Measurements from ENCODE around the gene GPATCH1.

DNA sequence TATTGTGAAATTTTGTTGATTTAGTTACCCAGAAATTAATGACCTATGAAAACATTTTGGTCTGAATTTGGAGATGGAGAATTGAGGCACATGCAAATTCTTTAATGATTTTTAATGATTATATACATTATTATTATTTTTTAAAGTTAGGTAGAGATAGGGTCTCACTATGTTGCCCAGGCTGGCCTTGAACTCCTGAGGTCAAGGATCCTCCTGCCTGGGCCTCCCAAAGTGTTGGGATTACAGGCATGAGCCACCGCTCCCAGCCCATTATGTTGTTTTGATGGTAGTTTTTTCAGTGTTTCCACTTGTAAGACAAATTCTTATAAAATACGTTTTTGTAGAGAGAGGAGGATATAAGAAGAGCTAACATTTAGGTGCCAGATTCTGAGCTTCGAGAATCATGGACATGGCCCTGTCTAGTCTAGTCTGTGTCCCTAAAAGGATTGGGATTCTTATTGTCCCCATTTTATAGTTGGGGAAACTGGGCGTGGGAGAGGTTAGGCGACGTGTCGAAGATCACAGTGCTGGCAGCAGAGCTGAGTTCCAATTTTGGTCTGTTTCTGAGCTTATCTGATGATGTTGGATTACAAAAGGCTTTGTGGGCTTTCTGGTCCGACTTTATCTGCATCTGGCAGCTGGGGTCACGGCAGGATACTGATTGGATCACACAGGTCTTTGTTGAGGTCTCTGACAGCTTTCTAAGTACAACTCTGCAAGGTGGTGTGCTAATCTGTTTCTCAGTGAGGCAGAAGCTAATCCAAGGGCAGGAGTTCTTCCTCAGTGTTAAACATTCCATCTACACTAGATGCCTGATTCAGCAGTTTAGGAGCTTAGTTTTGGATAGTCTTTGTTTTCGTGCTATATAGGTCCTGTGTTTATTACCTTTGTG is 43.5 kb downstream of the GPATCH1 start:
- TF ChIP-seq POLR2A (IDR thresholded peaks at IDR 0.05; ENCODE audit: low read depth, low read length) (no peak), JUND (IDR thresholded peaks at IDR 0.05; ENCODE audit: low read depth, low read length) (no peak), EP300 (IDR thresholded peaks at IDR 0.05; ENCODE audit: borderline replicate concordance in 1 of 2, control insufficient read depth in 1 of 2, low read depth in 2 of 2, low read length in 2 of 2) (no peak), TARDBP (IDR thresholded peaks at IDR 0.05; ENCODE audit: borderline replicate concordance) (no peak), SREBF2 (IDR thresholded peaks at IDR 0.05; ENCODE audit: low read length) (no peak)
- TF ChIP-seq, protein P1, sequence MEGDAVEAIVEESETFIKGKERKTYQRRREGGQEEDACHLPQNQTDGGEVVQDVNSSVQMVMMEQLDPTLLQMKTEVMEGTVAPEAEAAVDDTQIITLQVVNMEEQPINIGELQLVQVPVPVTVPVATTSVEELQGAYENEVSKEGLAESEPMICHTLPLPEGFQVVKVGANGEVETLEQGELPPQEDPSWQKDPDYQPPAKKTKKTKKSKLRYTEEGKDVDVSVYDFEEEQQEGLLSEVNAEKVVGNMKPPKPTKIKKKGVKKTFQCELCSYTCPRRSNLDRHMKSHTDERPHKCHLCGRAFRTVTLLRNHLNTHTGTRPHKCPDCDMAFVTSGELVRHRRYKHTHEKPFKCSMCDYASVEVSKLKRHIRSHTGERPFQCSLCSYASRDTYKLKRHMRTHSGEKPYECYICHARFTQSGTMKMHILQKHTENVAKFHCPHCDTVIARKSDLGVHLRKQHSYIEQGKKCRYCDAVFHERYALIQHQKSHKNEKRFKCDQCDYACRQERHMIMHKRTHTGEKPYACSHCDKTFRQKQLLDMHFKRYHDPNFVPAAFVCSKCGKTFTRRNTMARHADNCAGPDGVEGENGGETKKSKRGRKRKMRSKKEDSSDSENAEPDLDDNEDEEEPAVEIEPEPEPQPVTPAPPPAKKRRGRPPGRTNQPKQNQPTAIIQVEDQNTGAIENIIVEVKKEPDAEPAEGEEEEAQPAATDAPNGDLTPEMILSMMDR (IDR thresholded peaks at IDR 0.05 in 2 of 3, conservative IDR thresholded peaks at IDR 0.05 in 1 of 3; ENCODE audit: control insufficient read depth in 2 of 3, extremely low read depth in 1 of 3, insufficient read depth in 1 of 3, low read depth in 3 of 3, low read length in 3 of 3), result no peak
- TF ChIP-seq, protein P2, sequence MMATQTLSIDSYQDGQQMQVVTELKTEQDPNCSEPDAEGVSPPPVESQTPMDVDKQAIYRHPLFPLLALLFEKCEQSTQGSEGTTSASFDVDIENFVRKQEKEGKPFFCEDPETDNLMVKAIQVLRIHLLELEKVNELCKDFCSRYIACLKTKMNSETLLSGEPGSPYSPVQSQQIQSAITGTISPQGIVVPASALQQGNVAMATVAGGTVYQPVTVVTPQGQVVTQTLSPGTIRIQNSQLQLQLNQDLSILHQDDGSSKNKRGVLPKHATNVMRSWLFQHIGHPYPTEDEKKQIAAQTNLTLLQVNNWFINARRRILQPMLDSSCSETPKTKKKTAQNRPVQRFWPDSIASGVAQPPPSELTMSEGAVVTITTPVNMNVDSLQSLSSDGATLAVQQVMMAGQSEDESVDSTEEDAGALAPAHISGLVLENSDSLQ (IDR thresholded peaks at IDR 0.05), result no peak
